ENCODE results near the gene MYL9.

MYL9 gene

GRCh38 chr20:36526521-36527011 is 14.8 kb upstream of the MYL9 start:
- no peak for DNase-seq (ENCODE audit: low read depth in 2 of 2)

GRCh38 chr20:36527331-36528125 is 13.8 kb upstream of the MYL9 start:
- DNase-seq (ENCODE audit: low read depth in 2 of 2) = no peak

GRCh38 chr20:36528176-36528874 is 13.0 kb upstream of the MYL9 start:
- no peak for DNase-seq (ENCODE audit: low read depth in 2 of 2)

GRCh38 chr20:36528875-36529417 is 12.4 kb upstream of the MYL9 start:
- no peak for DNase-seq (ENCODE audit: low read depth in 2 of 2)

GRCh38 chr20:36532388-36532787 is 8.9 kb upstream of the MYL9 start:
- no peak for DNase-seq (ENCODE audit: low read depth in 2 of 2)

GRCh38 chr20:36532822-36533221 is 8.5 kb upstream of the MYL9 start:
- DNase-seq (ENCODE audit: low read depth in 2 of 2) = no peak

- no peak for DNase-seq (ENCODE audit: low read depth in 2 of 2)
These were observed 3.1 kb upstream of the MYL9 start for GRCh38 chr20:36538026-36538722.

- DNase-seq (ENCODE audit: low read depth in 2 of 2) = no peak
These were observed 638 bp upstream of the MYL9 start for GRCh38 chr20:36540551-36541211.

- DNase-seq (ENCODE audit: low read depth in 2 of 2) = no peak
These were observed 609 bp downstream of the MYL9 start for GRCh38 chr20:36541768-36542488.

- no peak for DNase-seq (ENCODE audit: low read depth in 2 of 2)
These were observed 1.3 kb downstream of the MYL9 start for GRCh38 chr20:36542516-36543183.

GRCh38 chr20:36543184-36544133 is 2.1 kb downstream of the MYL9 start:
- DNase-seq (ENCODE audit: low read depth in 2 of 2) = no peak

GRCh38 chr20:36544134-36545018 is 3.1 kb downstream of the MYL9 start:
- DNase-seq (ENCODE audit: low read depth in 2 of 2) = no peak

- DNase-seq (ENCODE audit: low read depth in 2 of 2) = no peak
These were observed 4.9 kb downstream of the MYL9 start for GRCh38 chr20:36546111-36546736.

- no peak for DNase-seq (ENCODE audit: low read depth in 2 of 2)
These were observed 6.1 kb downstream of the MYL9 start for GRCh38 chr20:36547186-36548005.

- DNase-seq (ENCODE audit: low read depth in 2 of 2) = no peak
These were observed 6.6 kb downstream of the MYL9 start for GRCh38 chr20:36548006-36548315.

GRCh38 chr20:36548704-36549627 is 7.6 kb downstream of the MYL9 start:
- no peak for DNase-seq (ENCODE audit: low read depth in 2 of 2)
